Activated CD8-positive, alpha-beta memory T cell treated with anti-CD3 and anti-CD28 coated beads for 48 hours (primary cell): ENCODE results near the gene NACC2.

ENCODE experiments used
- DNase-seq, 3 experiments: peaks; one replicate each; pipeline ENCODE4 v3.0.0-alpha.2; 2020; ENCODE audit warnings: low read depth in 2 of 3, low spot score in 2 of 3

Gene NACC2

DNA sequence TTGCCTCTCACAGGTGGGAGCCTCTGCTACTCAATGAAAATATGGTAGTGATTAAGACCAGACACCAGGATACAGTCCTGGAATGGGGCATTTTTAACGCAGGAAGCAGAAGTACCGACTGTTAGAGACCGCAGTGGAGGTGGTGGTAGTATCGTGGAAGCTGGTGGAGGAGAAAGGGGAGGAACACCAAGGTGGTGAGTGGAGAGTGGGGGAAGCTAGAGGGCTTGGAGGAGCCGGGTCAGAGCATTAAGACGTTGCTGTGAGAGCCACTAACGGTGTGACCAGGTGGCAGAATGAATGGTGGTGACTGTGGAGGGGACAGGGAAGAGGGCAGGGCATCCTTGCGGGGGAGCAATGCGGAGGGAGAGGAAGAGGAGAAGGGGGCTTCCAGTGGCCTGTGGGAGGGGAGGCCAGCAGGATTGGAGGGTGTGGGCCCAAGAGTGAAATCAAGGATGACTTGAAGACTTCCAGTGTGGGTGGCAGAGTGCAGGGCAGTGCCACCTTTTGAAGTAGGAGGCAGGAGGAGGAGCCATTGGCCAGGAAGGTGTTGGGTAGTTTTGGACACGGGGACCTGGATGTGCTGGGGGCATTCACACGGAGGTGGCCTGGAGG is 132.3 kb downstream of the NACC2 start:
- DNase-seq, result no peak

GRCh38 chr9:135961811-135962695 is 133.0 kb downstream of the NACC2 start:
- DNase-seq, result no peak

GRCh38 chr9:135961277-135961715 is 133.8 kb downstream of the NACC2 start, which contains the start of gene UBAC1:
Gene UBAC1 (minus strand): TSS chr9:135961373. CDS start chr9:135961162, 211 bp downstream.
- peak; percentile 84 to 93 (median 91) for DNase-seq

DNA sequence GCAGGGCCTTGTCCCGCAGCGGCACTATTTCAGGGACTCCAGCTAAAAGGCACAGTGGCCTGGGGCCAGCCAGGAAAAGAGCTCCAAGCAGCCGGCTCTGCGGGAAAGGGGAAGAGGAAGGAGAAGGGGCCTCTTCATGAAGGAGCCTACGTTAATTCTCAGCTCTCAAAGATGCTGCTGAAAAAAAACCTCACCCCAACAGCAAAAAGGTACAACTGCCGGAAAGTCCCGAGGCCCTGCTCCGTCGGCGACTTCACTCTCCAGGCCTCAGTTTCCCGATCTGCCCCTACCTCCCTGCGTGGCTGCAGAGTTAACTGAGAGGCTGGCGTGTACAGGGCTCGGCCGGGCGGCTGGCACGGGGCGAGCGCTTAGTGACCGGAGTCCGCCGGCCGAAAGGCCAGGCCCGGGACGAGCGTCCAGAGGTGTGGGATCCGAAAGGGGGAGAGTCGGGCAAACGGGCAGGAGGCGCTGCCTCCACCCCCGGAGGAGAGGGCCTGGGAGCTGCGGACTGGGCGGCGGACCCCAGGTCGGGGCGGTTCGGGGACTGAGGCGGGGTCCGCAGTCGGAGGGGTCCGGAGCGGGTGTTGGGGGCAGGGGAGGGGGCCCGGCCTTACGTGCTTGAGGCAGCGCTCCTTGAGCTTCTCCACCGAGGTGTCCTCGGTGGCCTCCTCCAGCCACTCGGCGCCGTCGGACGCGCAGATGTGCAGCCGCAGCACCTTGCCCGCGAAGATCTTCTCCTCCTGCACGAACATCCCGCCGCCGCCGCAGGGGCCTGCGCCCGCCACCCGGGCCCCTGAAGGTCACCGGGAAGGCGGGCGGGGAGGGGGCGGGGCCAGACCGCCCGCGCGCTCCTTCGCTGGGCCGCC is 134.4 kb downstream of the NACC2 start:
- no peak for DNase-seq

DNA sequence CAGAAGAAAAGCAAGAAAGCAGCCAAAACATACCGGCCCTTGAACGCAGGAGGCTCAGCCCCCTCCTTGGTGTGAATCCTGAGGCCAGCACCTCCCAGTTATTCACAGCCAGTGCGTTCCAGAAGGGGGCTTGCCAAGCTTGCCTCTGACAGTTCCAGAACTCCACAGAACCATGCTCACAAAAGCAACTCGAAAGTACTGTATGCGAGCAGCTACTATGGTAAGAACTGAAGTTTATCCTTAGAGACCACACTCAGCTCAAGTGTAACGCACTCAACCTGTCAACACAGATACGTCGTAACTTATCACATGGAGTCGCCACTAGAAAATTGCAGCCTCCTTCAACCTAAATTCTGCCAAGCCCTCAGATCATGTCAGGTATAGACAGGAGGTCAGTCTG is 135.3 kb downstream of the NACC2 start:
- DNase-seq, result no peak

DNA sequence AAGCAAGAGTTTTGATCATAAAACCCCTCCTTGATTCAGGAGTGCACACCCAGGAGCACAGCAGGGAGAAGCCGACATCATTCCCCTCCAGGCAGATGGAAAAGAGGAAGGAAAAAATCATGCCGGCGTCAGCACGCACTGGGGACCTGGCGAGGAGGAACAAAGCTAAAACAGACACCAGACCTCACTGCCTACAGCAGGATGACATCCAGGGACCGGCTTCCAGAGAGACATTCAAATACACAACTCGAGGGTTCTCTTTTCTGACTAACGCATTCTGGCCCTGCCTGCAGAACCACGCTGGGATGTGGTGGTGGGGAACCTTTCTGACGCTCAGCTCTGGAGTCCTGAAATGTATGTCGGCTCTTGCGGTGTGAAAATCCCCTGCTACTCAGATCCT is 136.6 kb downstream of the NACC2 start:
- no peak for DNase-seq

- no peak for DNase-seq
These were observed 137.7 kb downstream of the NACC2 start for GRCh38 chr9:135957431-135957830.

- DNase-seq, result no peak
These were observed 138.3 kb downstream of the NACC2 start for GRCh38 chr9:135956802-135957174.
